GM19025 (cell line): Measurements from ENCODE around the gene CTU2.

Experiments used
- ATAC-seq: cut with Tn5 transposase; IDR thresholded peaks from one replicate; pipeline ENCODE4 v1.9.1; 2021; ENCODE audit warnings: mild to moderate bottlenecking, low read depth, moderate library complexity; ENCODE audit not compliant: unreplicated experiment

CTU2 gene

DNA sequence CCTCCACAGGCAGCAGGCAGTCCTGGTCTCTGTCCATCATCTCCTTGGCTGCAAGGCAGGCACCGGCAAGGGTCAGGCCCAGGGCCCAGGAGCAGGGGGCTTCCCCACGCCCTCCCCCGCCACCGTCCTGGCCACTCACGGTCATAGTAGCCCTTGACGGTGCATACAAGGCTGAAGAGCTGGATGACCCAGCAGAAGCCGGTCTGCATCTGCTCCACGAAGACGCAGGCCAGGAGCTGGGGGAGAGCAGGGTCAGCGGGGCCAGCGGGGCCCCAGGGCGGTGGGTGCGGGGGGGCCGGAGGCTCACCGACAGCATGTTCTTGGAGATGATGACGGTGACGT, 20.1 kb downstream of the CTU2 start:
- ATAC-seq, result no peak

DNA sequence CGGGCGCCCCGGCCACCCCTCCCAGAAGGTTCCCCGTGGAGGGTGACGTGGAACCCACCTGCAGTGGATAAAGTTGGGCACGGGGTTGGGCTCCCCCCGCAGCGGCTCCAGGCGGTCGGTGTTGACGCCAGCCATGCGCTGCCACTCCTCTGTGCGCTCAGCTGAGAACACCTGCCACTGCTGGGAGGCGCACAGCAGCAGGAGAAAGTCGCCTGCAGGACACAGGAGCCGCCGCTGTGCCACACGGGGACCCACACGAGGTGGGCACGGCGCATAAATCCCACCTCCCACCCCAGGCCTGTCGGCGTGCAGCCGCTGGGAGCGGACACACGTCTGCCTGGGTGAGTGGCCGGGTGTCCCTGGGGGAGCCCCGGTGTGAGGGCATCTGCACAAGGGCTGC, 20.7 kb downstream of the CTU2 start:
- no peak for ATAC-seq

DNA sequence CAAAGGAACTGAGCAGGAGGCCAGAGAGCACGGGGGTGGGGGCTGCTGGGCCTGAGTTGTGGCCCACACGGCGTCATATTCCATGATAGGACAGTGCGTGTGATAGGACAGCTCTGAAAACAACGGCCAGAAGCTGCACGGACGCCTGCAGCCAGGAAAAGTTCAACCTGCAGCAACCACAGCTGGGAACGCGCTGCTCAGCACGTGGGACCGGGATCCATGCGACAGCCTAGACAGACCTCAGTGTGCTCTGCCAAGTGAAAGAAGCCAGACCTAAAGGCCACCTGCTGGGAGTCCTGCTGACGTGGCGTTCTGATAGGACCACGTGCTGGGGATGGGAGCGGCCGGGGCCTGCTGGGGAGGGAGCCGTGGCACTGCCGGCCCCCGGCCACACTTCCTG, 21.6 kb downstream of the CTU2 start:
- ATAC-seq, result no peak

DNA sequence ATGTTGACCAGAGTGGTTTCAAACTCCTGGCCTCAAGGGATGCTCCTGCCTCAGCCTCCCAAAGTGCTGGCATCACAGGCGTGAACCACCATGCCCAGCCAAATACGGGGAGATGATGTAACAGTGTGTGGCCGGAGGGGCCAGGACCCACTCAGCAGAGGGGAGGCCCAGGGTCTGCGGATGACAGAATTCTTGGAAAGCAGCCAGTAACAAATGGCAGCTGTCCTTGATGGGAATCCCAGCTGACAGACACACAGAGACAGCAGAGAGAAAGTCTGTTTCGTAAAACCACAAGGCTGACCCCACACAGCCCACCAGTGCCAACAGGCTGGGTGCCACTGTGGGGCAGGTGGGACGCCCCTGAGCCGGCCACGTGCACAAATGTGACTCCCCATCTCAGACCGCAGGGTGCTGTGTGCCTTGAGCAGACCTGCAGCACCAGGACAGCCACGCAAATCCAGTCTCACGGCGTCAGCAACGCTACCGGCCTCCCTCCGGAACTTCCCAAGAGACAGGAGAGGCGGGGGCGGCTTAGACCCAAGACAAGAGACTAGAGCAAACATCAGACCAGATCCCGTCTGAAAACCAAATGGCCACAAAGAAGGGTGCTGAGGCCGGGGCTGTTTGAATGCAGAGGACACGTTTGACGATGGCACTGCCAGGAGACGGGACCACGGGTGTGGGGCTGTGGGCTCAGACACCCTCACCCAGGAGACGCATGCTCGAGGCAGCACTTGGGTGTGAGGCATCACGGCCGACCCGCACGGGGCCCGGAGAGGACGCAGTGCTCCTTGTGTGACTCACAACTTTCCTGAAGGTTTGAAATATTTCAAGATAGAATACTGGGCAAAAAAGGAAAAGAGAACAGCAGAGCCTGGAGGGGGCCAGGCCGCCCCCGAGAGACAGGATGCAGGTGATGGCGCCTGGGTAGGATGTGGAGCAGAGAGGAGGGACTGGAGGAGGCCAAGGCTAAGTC, 24.6 kb downstream of the CTU2 start:
- ATAC-seq, result no peak

DNA sequence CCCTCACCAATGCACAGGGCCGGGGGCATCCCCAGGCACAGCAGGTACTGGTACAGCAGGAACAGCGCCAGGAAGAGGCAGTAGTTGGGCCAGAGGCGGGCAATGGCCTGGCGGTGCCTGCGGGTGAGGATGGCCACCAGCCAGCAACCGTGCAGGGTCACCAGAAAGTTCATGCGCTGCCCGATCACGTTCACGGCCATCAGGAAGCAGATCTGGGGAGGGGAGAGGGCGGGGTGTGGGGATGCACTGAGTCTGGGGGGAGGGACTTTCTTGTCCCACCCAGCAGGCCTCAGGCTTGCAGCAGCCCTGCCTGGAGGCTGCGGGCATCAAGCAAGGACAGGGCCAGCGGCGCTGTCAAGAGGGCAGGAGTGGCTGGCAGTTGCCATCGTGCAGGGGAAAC, 25.4 kb downstream of the CTU2 start:
- ATAC-seq, result no peak

DNA sequence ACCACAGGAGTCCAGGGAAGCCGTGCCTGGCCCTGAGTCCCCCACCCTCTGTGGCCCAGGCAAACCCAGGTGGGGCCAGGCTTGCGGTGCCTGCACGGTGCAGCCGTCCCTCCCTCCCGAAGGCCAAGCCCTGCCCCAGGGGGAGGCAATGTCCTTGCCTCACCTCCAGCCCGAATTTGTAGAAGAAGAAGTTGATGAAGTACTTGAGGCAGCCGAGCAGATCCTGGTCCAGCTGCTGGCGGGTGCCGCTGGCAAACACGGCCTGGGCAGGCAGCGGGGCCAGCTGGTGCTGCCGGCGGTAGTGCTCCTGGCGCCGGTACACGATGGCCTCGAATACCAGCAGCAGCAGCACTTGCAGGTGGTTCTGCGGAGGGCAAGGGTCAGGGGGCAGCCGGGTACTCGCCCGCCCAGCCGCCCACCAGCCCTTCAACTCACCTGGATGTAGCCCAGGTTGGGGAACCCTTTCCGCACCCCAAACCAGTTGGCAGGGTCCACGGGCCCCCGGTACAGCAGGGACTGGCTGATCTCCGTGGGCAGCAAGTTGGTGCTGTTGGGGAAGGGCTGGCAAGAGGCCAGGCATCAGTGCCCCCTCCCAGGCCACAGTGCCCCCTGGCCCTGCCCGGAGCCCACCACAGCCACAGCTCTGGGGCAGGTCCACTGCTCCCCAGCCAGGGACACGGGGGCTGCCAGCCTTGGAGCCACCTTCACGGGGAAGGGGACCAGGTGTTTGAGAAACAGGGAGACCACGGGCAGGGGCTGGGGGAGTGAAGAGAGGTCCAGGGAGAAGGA, 26.1 kb downstream of the CTU2 start:
- ATAC-seq, result no peak

DNA sequence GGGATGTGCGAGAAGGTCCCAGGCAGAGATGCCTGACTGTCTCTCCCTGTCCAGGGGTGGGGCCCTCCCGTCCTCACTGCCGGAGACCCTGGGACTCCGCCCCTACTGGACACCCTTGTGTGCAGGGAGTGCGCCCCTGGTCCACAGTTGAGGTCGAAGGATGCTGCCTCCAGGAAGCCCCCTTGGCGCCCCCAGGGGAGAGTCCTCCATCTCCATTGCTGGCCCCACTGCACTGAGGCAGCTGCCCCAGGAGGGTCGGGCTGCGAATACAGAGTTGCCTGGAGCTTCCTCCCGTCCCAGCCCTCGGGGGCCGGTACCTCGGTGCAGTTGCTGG, 26.6 kb downstream of the CTU2 start:
- no peak for ATAC-seq

DNA sequence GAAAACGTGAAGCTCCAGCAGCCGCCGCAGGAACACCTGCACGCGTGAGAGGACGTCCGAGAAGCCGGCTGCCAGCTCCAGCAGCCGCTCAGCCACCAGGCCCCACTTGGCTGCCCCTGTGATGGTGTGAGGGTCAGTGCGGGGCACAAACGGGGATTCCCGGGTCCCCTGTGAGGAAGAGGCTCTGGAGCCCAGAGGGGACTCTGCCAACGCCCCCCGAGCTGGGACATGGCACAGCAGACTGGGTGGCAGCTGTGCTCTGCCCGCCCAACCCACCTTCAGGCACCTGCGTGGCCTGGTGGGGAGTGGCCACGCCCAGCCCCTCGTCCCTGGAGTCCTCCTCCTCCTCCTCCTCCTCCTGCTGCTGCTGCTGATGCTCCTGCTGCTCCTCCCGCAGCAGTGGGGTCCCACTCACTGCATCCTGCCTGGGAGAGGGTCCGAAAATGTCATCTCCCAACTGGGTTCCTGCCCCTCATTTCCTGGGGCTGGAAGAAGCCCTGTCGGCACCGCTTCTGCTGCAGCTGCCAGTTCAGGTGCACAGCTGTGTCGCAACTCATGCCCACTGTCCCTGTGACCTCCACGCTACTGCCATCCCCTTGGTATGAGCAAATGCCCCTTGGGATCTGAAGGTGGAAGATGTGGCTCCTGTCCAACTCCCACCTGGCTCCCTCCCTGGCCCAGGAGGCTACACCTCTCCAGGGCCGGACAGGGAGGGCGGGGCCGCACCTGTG, 27.5 kb downstream of the CTU2 start:
- no peak for ATAC-seq

DNA sequence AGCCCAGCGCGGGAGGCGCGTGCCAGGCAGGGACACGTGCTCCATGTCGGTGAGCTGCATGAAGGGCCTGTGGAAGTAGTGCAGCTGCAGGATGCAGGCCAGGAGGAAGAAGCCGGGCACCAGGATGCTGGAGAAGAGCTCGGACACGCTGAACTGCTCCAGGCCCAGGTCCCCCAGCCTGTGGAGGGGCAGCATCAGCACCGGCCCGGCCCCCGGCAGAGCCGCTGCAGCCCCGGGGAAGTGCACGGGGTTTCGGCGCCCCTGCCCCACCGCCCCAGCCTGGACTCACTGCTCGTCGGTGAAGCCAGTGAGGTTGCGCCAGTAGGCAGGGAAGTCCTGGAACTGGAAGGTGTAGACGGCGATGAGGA, 28.0 kb downstream of the CTU2 start:
- ATAC-seq, result no peak

DNA sequence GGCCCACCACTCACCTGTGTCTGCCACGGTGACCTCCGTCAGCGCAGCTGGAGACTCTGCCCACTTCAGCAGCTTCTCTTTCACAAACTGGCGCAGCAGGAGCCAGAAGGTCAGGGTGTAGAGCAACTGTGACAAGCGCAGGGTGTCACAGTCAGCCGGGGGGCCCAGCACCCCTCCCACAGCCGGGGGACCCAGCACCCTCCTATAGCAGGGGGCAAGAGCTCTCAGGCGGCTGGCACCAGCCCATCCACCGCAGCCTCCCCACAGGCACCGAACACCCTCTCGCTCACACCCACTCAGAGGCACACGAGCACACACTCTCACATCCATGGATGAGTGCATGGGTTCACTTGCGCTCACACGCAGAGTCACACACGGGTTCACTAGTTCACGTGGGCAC, 28.8 kb downstream of the CTU2 start:
- no peak for ATAC-seq

DNA sequence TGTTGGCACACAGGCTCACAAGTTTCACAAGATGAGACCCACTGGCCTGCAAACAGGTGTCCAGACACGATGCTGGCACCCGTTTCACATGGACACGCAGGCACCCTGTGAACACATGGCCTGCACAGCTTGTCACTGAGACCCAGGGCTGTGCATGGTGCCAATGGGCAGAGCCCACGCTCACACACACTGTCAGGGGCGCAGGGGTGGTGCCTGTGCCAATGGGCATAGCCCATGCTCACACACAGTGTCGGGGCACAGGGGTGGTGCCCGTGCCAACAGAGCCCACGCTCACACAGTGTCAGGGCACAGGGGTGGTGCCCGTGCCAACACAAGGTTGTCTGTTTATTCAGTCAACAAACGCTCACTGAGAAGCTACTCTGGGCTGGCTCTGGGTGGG, 29.3 kb downstream of the CTU2 start:
- no peak for ATAC-seq

DNA sequence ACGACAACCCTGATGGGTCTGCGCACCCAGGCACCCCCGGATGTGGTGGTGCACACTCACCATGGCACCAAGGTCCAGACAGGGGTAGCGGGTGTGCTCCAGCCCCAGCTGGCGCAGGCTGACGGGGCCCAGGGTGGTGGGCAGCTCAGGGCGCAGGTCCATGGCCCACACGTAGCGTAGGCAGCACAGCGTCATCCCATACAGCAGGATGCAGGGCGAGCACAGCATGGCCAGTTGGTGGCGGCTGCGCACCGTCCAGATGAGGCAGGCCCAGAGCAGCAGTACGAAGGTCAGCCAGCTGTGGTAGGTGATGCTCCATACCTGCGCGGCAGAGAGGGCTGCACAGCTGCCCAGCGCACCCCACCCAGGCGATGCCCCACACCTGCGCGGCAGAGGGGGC, 29.8 kb downstream of the CTU2 start:
- ATAC-seq, result no peak

DNA sequence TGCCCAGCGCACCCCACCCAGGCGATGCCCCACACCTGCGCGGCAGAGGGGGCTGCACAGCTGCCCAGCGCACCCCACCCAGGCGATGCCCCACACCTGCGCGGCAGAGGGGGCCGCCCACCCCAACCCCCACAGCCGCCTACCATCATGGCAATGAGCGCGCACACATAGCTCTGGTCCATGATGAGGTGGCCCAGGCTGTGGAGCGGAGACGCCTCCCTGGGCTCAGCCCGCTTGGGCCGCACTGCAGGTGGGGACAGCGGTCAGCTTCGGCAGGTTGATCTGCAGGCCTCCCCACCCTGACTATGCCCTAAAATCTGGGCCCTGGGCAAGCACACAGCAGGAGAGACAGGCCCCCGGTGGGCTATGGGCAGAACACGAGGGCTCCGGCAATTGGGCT, 30.2 kb downstream of the CTU2 start:
- no peak for ATAC-seq

DNA sequence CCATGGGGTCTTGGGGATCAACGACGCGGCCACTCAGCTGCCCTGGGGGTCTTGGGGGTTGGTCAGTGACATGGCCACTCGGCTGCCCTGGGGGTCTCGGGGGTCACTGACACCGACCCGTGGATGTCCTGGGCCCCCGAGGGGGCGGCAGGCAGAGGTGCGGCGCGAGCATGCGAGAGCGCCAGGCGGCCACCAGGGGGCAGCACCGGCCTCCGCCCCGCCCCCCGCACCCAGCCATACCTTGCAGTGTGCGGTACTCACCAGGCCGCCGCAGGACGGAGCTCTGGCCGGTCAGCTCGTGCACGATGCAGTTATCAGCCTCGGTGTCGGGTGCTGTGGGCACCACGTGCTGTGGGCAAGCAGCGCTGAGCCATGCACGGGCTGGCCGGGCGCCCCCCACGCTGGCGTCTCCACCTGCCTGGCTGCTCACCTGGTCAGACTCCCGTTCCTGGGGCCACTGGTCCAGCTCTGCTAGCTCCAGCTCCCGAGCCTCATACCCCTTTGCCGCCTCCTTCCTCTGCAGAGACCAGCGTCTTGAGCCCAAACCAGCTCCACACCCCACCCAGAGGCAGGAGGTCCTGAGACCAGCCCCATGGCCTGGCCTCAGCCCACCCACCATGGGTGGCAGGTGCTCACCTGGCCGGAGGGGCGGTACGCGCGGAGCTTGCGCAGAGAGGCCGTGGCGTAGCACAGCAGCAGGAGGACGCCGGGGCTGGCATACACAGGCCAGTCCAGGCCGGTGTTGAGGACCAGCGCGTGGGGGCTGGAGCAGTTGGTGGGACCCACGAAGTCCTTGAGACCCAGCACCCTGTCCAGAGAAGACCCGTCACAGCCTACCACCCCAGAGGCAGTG, 31.2 kb downstream of the CTU2 start:
- peak; percentile 66 for ATAC-seq

DNA sequence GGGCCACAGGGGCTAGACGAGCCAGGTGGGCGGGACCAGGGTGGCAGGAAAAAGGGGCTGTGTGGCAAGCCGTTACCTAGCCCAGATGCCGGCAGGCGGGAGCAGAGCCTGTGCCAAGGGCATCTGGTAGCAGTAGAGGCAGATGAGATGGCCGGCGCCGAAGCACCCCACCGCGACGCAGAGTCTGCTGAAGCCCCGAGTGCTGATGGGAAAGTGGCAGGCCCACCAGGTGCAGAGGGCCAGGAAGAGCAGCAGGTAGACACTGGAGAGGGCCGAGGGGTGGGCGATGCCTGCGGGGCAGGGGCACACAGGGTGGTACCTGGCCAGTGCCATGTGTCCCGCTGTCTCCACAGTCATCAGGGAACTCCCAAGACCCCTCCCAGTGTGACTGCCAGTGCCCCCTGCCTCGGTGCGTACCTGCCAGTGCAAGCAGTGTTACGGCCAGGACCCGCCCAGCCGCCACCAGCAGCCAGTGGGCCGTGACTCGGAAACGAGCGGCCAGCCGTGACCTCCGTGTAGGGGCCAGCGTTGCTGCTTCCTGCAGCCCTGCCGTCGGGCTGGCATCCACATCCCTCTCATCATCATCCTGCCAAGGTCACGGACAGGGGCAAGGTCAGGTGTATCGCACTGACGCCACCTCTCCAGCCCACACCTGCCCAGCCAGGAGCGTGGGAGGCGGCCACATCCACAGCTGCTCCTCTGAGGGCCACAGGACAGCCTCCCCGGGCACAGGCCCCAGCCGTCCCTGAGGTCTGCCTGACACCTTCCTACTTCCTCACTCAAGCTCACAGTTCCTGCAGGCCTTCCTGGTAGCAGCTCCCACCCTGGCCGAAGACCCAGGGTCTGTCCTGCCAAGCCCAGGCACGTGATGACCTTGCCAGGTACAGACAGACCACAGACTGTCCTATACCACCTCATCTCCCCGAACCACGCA, 32.1 kb downstream of the CTU2 start:
- no peak for ATAC-seq

DNA sequence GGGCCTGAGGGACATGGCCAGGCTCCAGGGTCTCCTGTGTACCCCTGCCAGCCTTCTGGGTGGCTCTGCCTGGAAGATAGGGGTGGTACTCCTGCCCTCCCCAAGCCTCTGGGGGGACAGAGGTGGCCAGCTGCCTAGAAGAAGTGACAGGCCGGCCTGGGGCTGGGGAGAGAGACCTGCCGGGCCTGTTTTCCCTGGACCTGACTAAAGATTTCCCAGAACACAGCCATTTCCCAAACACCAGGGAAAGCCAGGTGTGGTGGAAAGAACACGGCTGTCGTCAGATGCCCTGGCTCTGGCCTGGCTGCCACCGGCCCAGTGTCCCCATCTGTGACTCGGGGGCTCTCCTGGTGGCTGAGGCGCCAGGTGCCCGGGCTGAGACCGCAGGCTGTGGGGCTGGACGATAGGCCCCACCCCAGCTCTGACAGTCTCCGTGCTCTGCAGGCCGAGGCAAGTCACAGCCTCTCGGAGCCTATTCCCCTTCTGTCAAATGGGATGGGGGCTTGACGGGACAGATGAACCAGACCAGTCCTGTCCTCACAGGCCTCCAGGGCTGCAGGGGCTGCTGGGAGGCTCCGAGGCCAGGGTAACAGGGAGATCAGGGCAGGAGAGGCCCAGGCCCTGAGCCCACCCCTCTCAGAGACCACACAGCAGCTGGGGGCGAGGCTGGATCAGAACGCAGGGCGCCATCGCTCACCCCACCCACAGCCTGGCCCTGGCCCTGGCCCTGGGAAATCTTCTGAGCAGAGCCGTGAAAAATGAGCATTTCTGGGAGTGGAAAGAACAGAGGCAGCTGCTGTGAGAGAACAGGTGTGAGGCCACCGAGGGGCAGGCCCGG, 33.1 kb downstream of the CTU2 start:
- ATAC-seq, result no peak

DNA sequence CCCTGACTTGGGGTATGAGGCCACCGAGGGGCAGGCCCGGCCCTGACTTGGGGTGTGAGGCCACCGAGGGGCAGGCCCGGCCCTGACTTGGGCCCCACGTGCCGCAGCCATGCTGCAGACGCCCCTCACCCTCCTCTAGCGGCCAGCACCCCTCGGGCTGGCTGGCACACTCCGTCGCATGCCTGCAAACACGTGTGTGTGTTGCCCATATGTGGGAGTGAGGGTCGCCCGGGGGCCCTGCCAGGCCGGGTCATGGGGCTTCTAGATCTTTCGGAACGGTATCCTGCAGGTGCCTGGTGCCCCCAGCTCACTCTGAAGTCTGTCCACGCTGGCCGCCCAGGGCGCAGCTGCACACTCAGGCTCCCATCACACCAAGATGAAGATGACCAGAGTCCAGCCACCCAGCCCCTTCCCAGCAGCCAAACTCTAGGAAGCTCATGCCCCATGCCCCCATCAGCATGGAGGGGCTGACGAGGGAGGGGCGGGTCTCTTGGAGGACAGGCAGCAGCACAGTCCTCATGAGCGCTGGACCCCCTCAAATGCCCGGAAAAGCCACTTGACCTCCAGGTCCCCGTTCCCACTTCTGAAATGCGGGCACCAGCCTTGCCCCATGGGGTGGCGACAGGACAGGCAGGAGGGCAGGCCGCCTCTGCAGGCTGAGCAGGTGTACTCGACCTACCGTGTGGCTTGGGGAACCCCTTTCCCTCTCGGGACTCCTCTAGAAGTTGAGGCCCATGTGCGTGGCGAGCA, 33.8 kb downstream of the CTU2 start:
- ATAC-seq, result no peak

DNA sequence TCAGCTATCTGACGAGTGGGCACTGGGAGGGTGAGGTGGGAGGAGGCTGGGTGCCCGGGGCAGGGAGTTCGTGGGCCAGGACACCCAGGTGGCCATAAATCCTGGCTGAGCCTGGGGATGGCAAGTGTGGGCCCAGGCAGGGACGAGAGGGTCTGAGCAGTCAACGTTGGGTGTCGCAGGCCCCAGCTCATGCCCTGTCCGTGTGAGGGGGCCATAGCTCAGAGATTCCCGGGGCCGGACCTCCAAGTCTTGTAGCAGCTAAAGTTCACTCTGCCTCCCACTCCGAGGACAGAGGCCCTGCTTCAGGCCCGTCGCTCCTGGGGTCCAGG, 34.4 kb downstream of the CTU2 start:
- ATAC-seq, result no peak
